NB4 (cell line): Measurements from ENCODE around the gene ORAI3.

Source experiments
- POLR2A ChIP-seq: IDR thresholded peaks from 2 replicates; pipeline ENCODE4 v1.6.1; 2011; ENCODE audit warnings: mild to moderate bottlenecking; ENCODE audit not compliant: insufficient read length; ENCODE audit errors: extremely low read depth
- TF ChIP-seq, protein P1 (sequence below): IDR thresholded peaks from one replicate; pipeline ENCODE4 v1.5.1; 2012; ENCODE audit warnings: low read depth, low read length

DNA sequence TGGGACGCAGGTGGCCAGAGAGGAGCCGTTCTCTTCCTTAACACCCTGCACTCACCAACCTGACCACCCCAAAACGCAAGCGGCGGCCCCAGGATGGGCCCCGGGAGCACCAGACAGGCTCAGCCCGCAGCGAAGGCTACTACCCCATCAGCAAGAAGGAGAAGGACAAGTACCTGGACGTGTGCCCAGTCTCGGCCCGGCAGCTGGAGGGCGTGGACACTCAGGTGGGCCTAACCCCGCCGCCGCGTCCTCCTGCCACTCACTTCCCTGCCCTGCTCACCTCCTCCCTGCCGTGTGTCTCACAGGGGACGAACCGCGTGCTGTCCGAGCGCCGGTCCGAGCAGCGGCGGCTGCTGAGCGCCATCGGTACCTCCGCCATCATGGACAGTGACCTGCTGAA lies 31.6 kb downstream of the ORAI3 start:
- TF ChIP-seq, protein P1, sequence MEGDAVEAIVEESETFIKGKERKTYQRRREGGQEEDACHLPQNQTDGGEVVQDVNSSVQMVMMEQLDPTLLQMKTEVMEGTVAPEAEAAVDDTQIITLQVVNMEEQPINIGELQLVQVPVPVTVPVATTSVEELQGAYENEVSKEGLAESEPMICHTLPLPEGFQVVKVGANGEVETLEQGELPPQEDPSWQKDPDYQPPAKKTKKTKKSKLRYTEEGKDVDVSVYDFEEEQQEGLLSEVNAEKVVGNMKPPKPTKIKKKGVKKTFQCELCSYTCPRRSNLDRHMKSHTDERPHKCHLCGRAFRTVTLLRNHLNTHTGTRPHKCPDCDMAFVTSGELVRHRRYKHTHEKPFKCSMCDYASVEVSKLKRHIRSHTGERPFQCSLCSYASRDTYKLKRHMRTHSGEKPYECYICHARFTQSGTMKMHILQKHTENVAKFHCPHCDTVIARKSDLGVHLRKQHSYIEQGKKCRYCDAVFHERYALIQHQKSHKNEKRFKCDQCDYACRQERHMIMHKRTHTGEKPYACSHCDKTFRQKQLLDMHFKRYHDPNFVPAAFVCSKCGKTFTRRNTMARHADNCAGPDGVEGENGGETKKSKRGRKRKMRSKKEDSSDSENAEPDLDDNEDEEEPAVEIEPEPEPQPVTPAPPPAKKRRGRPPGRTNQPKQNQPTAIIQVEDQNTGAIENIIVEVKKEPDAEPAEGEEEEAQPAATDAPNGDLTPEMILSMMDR, result no peak
- no peak for TF ChIP-seq POLR2A
